ENCODE data around the gene HABP4.
A peak's percentile ranks its signal among the peaks of the same experiment; 100 is the strongest.

HABP4 gene

GRCh38 chr9:96436456-96437126 is 13.4 kb upstream of the HABP4 start:
- DNase-seq: no peak

GRCh38 chr9:96437454-96437853 is 12.5 kb upstream of the HABP4 start:
- DNase-seq: no peak

- DNase-seq: no peak
These were observed 9.2 kb upstream of the HABP4 start for GRCh38 chr9:96440671-96441199.

GRCh38 chr9:96441798-96442445 is 8.0 kb upstream of the HABP4 start:
- no peak for DNase-seq

GRCh38 chr9:96442491-96442890 is 7.5 kb upstream of the HABP4 start:
- no peak for DNase-seq

GRCh38 chr9:96447406-96447805 is 2.6 kb upstream of the HABP4 start:
- DNase-seq: no peak

- DNase-seq: no peak
These were observed 1.3 kb upstream of the HABP4 start for GRCh38 chr9:96448546-96449170.

GRCh38 chr9:96449523-96449844 is 485 bp upstream of the HABP4 start:
- DNase-seq: no peak

- peak; percentile 35 for DNase-seq
These were observed 902 bp downstream of the HABP4 start for GRCh38 chr9:96450613-96451528.

- no peak for DNase-seq
These were observed 3.7 kb downstream of the HABP4 start for GRCh38 chr9:96453625-96454024.

GRCh38 chr9:96457266-96457665 is 7.3 kb downstream of the HABP4 start:
- no peak for DNase-seq

GRCh38 chr9:96458226-96458625 is 8.3 kb downstream of the HABP4 start:
- DNase-seq: no peak

GRCh38 chr9:96459268-96460007 is 9.5 kb downstream of the HABP4 start:
- DNase-seq: no peak

GRCh38 chr9:96460470-96460869 is 10.5 kb downstream of the HABP4 start:
- DNase-seq: no peak

GRCh38 chr9:96460882-96461281 is 10.9 kb downstream of the HABP4 start:
- DNase-seq: no peak

GRCh38 chr9:96461336-96461735 is 11.4 kb downstream of the HABP4 start:
- no peak for DNase-seq

GRCh38 chr9:96462541-96462940 is 12.6 kb downstream of the HABP4 start:
- DNase-seq: no peak

- DNase-seq: no peak
These were observed 14.5 kb downstream of the HABP4 start for GRCh38 chr9:96464426-96464825.

GRCh38 chr9:96467784-96468183 is 17.8 kb downstream of the HABP4 start:
- no peak for DNase-seq

GRCh38 chr9:96476013-96476412 is 26.0 kb downstream of the HABP4 start:
- DNase-seq: no peak

GRCh38 chr9:96476591-96476990 is 26.6 kb downstream of the HABP4 start:
- DNase-seq: no peak

- peak; percentile 26 for DNase-seq
These were observed 28.9 kb downstream of the HABP4 start for GRCh38 chr9:96478829-96479371.
